GM18909 (cell line): ENCODE results near the gene LDLRAD4.
"Not testable (repeated sequence)": the region's sequence is repeated elsewhere in the genome, so short reads cannot be mapped to it uniquely, and the experiment has no call there.

Source experiments
- ATAC-seq: cut with Tn5 transposase; IDR thresholded peaks from one replicate; pipeline ENCODE4 v1.9.1; 2021; ENCODE audit warnings: mild to moderate bottlenecking; ENCODE audit not compliant: unreplicated experiment, poor library complexity

Gene LDLRAD4

DNA sequence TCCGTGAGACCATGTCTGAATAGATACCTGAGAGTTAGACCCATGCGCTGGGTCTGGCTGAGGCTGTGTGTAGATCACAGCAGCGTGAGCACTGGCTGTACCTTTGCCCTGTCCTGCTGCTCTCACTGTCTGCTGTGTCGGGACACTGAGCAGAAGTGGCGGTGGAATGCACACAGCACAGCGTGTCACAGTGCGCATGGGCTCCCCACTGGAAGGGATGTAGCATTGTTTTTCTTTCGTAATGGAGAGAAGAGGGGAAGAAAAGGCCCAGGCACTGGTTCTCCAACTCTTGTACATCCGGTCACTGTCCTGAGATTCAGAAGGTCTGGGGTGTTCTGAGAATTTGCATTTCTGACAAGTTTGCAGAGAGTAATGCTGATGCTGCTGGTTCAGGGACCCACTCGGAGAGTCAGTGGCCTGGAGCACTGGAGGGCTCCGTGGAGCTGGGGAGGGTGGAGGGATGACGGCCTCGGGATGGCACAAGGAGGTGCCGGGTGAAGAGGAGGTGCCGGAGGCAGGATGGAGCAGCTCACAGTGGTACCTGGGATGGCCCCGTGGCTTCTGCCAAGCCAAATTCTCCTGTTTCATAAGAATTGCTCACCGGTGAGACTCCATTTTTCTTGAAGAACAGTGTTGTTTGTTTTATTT, 252.8 kb downstream of the LDLRAD4 start:
- ATAC-seq: no peak

DNA sequence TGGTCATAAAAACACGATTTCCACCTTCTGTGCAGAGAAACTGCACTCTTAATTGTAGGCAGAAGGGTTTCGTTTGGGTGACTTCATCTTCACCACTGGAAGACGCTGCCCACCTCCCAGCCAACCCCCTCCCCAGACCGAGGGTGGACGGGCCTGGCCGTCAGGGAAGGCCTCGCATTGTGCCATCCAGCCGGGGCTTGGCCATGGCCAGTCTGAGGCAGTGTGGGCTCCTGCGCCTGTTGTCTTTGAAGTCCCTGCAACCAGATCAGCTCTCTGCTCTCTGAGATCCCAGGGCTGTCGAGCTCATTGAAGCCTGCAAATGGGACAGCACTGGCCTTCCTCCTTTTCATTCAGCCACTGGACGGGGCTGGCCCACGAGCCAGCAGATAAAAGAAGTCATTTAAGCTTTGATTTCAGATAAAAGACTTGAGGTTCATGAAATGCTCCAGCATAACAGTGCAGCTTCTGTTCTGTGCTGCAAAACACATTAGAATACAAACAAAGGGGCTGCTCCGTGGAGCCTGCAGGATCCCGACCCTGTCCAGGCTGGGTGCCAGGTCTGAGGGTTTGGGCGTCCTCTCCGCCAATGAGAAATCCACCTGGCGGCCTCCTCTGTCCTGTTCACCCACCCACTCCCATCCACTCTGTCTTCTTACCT, 253.5 kb downstream of the LDLRAD4 start:
- ATAC-seq: no peak

DNA sequence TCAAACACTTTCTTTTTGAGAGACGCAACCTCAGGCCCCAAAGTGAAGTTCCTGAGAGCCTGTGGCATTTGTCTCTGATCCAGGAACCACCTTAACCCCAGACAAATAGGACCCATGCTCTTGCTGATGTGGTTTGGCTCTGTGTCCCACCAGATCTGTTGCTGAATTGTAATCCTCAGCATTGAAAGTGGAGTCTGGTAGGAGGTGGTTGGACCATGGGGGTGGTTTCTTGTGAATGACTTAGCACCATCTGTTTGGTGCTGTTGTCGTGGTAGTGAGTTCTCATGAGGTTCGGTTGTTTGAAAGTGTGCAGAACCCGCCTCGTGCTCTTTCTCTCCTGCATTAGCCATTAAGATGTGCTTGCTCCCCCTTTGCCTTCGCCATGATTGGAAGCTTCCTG, 255.2 kb downstream of the LDLRAD4 start:
- ATAC-seq: no peak

DNA sequence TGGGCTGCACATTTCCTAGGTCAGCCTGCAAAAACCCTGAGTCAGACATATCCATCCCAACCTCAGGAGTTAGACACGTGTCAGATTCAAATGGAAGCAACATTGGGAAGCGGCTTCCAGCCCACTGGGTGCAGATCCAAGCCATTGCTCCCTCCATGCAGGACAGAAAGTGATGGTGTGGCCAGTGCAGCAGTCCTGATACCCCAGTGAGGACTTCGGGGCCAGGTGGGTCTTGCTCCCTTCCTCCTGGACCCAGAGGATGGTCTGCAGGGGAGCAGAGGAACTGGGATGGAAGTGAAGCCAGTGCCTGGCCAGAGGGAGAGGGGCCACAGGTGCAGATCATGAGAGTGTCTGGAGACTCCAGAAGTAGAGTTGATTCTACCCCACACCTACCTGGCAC, 255.8 kb downstream of the LDLRAD4 start:
- ATAC-seq: no peak

DNA sequence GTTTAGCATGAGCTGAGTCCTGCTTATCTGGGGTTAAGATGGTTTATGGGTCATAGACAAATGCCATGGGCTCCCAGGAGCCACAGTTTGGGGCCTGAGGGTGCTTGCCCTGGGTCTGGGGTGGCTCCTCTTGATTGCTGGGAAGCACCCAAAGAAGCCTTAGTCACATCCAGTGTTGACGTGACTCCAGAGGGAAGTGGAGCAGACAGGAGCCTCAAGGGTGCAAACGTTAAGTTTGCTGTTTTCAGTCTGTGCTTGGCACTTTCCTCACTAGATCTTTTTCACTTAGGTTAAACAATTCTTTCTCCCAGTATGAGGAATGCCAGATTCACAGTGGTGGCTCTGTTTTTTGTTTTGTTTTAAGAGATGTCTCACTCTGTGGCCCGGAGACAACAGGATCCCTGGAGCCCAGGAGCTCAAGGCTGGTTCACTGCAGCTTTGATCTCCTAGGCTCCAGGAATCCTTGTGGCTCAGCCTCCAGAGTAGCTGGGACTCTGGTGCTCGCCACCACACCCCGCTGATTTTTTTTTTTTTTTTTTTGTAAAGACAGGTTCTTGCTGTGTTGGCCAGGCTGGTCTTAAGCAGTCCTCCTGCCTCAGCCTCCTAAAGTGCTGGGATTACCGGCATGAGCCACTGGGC, 256.5 kb downstream of the LDLRAD4 start:
- no peak for ATAC-seq

DNA sequence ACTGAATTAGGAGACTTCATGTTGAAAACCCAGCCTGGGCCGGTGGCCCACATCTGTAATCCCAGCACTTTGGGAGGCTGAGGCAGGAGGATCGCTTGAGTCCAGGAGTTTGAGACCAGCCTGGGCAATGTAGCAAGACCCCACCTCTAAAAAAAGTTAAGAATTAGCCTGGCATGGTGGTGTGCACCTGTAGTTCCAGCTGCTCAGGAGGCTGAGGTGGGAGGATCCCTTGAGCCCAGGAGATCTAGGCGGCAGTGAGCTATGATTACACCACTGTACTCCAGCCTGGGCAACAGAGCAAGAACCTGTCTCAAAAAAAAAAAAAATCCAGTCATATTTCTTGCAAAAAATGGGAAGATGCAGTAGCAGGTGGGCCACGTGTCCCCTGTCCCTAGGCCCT, 257.8 kb downstream of the LDLRAD4 start:
- ATAC-seq: not testable (repeated sequence)

DNA sequence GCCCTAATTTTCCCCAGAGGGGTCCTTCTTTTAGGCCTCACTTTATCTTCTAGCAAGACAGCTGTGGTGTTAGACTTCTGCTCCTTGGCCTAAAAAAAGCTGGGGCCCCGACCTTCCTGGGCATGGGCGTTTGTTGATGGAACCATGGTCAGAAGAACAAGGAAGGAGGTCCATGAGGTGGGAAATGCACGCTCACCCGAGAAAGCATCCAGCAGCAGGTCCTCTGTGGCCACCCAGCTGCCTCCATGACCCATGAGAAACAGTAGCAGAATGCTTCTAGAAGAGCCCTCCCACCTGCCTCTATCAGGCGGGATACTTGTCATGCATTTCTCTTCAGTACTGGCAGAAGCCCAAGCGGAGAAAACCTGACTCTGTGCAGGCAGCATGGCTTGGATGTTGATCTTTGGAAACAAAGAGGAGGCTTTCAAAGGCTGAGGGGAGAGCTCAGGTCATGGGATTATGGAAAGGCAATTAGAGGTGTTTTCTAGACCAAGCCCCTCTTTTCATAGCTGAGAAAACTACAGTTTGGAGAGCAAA, 258.7 kb downstream of the LDLRAD4 start:
- ATAC-seq: no peak

DNA sequence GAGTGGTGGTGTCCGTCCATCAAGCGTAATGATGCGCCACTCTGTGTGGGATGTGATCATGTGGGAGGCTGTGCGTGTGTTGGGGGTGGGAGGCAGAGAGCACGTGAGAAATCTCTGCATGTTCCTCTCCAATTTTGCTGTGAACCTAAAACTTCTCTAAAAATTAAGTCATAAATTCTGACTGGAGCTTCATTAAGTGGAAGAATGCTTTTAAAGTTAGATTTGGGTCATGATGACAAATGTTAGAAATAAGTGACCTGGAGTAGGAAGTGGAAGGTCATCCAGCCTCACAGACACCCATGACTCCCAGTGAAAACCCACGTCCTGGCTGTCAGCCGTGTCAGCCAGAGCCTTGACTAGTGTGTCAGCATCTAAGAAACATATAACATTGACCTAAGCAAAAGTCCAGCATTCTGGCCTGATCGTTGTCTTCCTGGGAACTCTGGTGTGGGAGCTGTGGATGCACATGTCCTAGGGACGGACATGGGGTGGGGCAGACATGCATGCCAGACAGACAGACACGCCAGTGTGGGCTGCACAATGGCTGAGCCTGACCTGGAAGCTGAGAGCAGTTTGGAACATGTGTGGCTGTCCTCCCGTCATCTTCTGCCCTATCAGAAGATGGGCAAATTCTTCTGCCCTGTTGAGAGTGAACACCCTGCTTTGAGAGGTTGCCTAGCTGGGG, 262.2 kb downstream of the LDLRAD4 start:
- ATAC-seq: no peak

DNA sequence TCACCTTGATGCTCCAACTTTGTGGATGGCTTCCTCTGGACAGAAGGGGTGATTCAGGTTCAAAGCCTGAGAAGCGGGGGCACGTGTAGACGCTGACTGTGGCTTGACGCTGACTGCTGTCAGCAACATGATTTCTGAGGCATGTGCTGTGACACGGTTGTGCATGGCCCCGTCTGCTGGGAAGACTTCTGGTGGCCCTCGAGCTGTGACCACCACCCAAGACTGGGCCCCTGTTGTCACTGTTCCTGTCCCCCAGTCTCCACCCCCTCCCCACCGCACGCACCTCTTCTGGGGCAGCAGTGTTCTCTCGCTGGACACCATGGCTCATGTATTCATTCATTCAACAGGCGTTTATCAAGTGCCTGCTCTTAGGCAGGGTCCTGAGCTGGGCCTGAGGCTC, 262.8 kb downstream of the LDLRAD4 start:
- no peak for ATAC-seq

DNA sequence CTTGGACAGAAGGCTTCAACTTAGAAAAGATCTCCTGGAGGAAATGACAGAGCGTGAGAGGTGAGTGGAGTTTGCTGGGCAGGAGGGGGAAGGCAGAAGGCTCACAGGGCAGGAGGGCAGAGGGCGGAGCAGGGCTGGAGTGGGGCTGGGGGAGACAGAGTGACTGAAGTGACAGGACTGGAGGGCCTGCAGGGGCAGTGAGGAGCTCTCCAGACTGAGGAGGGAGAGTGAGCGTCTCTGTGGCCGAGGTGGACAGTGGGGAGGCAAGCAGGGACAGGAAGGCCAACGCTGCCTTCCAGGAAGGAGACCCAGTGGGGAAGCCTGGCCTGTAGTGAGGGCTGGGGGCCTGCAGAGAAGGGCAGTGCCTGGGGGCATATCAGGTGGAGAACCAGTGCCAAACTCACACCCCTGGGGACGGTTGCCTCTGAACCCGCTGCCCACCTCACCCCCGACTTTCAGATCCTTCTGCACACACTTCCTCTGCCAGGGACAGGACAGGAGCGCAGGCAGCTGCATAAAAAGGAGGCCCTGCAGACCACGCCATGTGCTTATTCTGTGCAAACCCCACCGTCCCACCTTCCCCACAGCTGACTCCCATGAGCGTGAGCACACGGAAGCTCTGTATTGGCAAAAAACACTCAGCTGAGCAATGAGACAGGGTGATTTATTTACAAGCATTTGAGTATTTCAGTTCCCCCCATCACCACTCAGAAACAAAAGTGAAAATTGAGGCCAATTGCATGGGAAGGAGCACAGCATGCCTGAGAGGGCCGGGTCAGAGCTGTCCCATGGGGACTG, 263.5 kb downstream of the LDLRAD4 start:
- ATAC-seq: peak; percentile 97

DNA sequence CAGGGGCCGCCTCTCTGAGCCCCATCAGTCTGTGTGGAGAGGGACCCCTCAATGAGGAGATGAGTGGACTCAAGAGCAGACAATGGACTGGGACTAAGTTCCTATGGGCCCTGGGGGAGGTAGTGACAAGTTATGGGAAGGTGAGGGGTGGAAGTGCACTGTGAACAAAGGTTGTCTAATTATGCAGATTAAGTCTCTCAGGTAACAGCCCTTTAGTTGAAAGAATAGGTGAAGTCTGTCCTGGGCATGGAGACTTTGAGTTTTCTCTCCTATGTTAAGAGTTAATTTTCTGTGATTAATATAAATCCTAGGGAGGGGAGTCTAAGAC, 264.0 kb downstream of the LDLRAD4 start:
- no peak for ATAC-seq

DNA sequence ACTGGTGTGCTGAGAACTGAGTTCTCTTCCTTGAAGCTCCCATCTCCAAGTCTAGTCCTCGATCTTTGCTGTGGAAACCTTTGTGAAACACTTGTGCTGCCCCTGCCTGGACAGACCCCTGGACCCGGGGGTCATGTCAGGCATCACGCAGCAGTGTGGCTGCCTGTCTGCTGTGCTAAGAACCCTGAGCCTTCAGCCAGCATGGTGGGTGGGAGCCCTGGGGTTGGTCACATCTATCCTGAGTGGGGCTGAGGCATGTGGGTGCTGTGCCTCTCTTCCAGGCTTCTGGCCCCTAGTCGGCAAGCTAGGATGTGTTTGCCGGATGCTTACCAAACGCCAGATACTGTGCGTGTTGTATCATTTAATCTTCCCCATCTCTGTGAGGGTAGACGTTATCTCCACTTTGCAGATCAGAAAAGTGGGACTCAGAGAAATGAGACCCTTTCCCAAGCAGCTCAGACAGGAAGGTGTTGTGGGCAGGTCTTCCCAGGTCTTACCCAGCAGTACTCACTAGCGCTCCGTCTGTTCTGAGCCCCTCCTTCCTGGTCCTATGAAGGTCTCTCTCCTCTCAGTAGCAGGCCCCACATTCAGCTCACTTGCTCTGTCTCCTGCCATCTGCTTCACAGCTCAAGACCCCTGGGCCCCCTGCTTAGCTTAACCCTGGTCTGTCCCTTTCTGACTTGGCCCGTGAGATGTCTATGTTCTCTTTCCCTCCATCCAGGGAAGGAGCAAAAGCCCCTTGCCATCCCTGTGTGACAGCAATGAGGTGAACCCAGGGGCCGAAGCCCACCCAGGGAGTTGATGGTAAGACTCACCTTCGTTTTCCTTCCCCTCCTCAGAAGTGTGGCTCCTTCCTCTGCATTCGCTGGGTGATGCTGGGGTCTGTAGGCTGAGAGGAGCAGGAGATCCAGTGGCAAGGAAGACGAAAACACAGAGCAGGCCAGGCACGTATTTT, 265.0 kb downstream of the LDLRAD4 start:
- ATAC-seq: no peak

DNA sequence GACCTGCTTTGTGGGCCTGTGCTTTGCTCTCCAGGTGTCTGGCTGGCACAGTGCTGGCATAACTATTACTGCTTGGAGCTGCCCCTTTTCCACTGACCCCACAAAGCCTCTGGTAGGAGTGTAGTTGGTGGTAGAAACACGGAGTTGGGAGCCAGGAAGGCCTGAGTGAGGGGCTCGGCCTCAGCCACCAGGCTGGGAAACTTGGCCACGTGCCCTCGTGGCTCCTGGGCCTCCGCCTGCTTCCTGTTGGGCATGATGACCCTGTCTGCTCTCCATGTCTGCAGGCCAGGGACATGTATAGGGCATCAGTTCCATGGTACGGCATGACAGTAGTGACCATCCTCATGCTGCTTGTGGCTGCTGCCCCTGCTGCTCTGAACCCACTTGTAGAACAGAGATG, 266.6 kb downstream of the LDLRAD4 start:
- no peak for ATAC-seq

DNA sequence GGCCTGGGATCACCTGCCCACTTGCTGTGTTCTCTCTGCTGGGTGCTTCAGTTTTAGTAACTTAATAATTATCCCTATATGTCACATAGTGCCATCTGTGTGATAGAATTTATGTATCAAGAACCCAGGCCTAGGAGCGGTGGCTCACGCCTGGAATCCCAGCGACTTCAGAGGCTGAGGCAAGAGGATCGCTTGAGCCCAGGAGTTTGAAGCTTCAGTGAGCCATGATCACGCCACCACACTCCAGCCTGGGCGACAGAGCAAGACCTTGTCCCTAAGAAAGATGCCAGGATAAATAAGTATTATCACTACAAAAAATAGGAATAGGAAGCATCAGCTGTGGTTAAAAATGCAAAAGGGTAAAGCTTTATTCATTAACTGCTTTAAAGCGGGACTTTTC, 267.0 kb downstream of the LDLRAD4 start:
- no peak for ATAC-seq

DNA sequence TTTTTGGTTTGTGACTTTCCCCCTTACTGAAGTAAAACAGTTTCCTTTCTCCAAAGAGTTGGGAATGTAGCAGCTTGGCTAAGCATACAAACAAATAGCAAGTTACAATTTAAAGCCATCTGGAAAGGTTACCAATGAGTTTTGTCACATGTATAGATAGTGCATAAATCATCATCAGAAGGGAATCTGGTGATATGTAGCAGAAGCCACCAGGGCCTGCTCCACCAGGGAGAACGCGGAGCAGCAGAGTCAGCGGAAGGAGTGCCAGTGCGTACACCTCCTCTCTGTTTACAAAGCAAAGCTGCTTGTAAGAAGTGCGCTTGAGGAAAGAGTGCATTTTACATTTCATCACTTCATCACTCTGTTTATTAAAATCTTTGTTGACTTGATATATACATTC, 267.7 kb downstream of the LDLRAD4 start:
- no peak for ATAC-seq

DNA sequence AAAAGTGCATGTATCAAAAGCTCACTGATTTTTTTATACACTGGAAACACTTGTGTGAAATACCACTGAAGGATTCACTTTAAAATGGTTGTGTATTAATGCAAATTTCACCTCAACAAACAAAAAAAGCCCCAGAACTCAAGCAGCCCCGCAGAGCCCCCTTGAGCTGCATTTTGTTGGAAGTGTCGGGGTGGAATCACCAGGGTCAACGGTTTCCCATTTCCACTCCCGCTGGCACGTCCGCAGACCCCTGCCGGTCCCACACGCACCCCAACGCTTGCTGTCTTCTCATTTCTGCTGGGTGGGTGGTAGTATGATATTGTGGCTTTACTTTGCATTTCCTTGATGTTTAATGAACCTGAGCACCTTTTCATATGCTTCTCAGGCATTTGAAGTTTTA, 268.1 kb downstream of the LDLRAD4 start:
- ATAC-seq: no peak

DNA sequence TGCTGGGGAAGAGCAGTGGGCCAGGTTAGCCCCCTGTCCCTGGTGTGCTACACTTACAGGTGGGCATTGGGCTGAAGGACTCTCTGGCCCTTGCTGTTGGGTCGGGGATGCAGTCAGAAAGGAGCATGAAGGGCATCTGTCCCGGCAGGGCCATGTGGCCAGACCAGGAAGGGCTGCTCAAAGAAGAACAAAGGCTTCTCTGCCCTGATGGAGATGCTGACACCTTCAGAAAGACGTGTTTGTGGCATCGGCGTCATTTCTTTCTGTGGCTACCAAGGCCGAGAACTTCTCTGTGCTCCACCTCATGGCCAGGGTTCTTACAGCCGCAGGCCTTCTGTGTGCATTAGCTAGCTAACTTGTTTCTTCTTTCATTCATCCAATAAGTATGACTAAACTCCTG, 268.7 kb downstream of the LDLRAD4 start:
- no peak for ATAC-seq

DNA sequence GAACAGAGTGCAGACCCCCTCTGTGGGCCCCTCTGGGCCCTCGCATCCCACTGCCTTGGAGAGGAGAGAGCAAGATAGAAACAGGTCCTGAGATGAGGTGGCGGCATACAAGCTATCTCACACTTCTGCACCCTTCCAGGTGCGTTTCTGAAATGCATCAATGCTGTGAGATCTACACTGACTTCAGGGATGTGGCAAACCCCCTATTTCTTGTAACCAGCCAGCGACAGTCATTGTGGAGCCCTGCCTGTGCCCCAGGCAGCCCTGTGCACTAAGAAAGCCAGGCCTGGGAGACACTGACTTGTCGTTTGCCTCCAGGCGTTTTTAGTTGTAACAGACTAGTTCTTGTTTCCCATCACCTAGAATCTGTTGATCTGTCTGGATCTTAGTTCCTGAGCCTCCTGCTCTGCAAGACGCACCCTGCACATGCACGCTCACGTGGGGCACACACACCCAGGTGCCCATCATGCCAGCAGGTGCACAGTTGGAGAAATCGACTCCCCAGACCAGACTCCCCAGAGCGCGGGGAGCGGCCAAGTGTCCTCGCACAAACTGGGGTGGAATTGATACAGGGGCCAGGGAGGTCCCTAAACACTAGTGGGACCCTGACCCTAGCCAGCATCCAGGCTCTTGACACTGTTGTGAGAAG, 269.8 kb downstream of the LDLRAD4 start:
- ATAC-seq: no peak

DNA sequence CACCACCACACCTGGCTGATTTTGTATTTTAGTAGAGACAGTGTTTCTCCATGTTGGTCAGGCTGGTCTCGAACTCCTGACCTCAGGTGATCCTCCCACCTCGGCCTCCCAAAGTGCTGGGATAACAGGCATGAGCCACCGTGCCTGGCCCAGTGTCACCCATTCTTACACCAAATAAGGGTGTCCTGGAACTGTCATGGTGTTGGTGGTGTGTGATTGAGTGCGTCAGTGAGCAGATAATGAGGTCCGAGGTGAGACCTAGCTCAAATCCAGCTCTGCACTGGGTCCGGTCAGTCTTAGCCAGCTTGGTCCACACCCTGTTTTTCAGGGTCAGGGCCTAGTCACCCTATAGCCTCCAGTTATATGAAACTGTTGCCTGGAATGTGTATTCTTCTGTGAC, 270.7 kb downstream of the LDLRAD4 start:
- not testable (repeated sequence) for ATAC-seq
